Natural killer cell (primary cell): Measurements from ENCODE around the gene ABCC10. TPM values are rescaled to one million over a fixed set of nuclear protein-coding genes. Genes with fewer than 3 reads are reported as not detected.
"Not testable (repeated sequence)": the region's sequence is repeated elsewhere in the genome, so short reads cannot be mapped to it uniquely, and the experiment has no call there.

ENCODE experiments used
- ATAC-seq, 3 donors: fragments of 150-1000 bp in 2 of 3; fragments of 200-7000 bp in 1 of 3; cut with Tn5 transposase; 1 replicate in 1 of 3; 2 replicates in 2 of 3; pipeline ENCODE4 v1.10.0; 2021; ENCODE audit warnings: mild to moderate bottlenecking in 2 of 3, moderate library complexity in 2 of 3
- DNase-seq, 2 donors: peaks; one replicate each; pipeline versions ENCODE4 v3.0.0 to v3.0.0-alpha.2; 2013 to 2021; ENCODE audit warnings: mixed read lengths in 1 of 2
- H3K27ac ChIP-seq: one replicate; pipeline ENCODE4 v1.5.1; 2013; ENCODE audit warnings: mild to moderate bottlenecking, low read length
- H3K27me3 ChIP-seq: one replicate; pipeline ENCODE4 v1.6.1; 2013; ENCODE audit warnings: low read length; ENCODE audit not compliant: control insufficient read depth, insufficient read depth
- H3K36me3 ChIP-seq: one replicate; pipeline ENCODE4 v1.6.1; 2013; ENCODE audit warnings: low read length; ENCODE audit not compliant: control insufficient read depth, insufficient read depth
- H3K4me1 ChIP-seq: one replicate; pipeline ENCODE4 v1.6.1; 2013; ENCODE audit warnings: low read length; ENCODE audit not compliant: control insufficient read depth, insufficient read depth
- H3K4me3 ChIP-seq: one replicate; pipeline ENCODE4 v1.5.1; 2013; ENCODE audit warnings: low read length
- H3K9me3 ChIP-seq: one replicate; pipeline ENCODE4 v1.6.1; 2013; ENCODE audit warnings: low read length; ENCODE audit not compliant: control insufficient read depth, insufficient read depth
- H3K27ac Mint-ChIP-seq, 2 donors: one replicate each; pipeline ENCODE4 v1.8.0; 2022; ENCODE audit warnings: mild to moderate bottlenecking in 2 of 2, mixed read lengths in 2 of 2, moderate library complexity in 1 of 2
- H3K27me3 Mint-ChIP-seq, 2 donors: one replicate each; pipeline ENCODE4 v1.8.0; 2022; ENCODE audit warnings: low read depth in 2 of 2, mixed read lengths in 2 of 2
- H3K36me3 Mint-ChIP-seq: one replicate; pipeline ENCODE4 v1.8.0; 2022; ENCODE audit warnings: mixed read lengths
- H3K4me1 Mint-ChIP-seq, 2 donors: one replicate each; pipeline ENCODE4 v1.8.0; 2022; ENCODE audit warnings: mixed read lengths in 2 of 2
- H3K4me3 Mint-ChIP-seq: one replicate; pipeline ENCODE4 v1.8.0; 2022; ENCODE audit warnings: mild to moderate bottlenecking, moderate library complexity, mixed read lengths
- H3K9me3 Mint-ChIP-seq, 2 donors: one replicate each; pipeline ENCODE4 v1.8.0; 2022; ENCODE audit warnings: mixed read lengths in 2 of 2
- CTCF ChIP-seq: fragments of 200-600 bp; IDR thresholded peaks from one replicate; pipeline ENCODE4 v1.8.0; 2022; ENCODE audit warnings: antibody characterized with exemption
- WGBS: methylation state at CpG from one replicate; pipeline ENCODE4 v1.1.7; 2013; ENCODE audit warnings: missing lambda C conversion rate; ENCODE audit not compliant: insufficient coverage; 5-methylcytosine and 5-hydroxymethylcytosine counted together
- intact Hi-C: fragments of 100-400 bp; cut with micrococcal nuclease; formaldehyde crosslinking; loops from one replicate; pipeline ENCODE4 v1.14.2; 2022
- total RNA-seq, 4 donors: library from RNA; stranded (reverse); fragments of 120-200 nt in 1 of 4; gene quantifications; one replicate each; pipeline versions ENCODE4 v1.2.3 to v1.2.4, GENCODE V29; 2013 to 2022

ABCC10 gene
- total RNA-seq, 3 donors from 2014 or later (not counting 1 experiment from before 2014, with no cell fraction given): 74.6 to 90.5 (median 81.9) TPM

- no peak overlapping the region for H3K27ac ChIP-seq
- intact Hi-C loops: loop anchor here (5.0 kb wide), 1 partner anchor 36 kb away; the partner anchor contains the start of gene ABCC10
- Mint-ChIP-seq H3K9me3 (no peaks in the 10 kb centered on the region), H3K27ac (peak overlapping the region; percentile 58 to 59), H3K27me3 (peaks cover 54 to 66% of the 10 kb centered on the region in 2 donors), H3K36me3 (no peaks in the 10 kb centered on the region), H3K4me3 (peak overlapping the region; percentile 80), H3K4me1 (peaks cover 49 to 50% of the 10 kb centered on the region in 2 donors)
- ATAC-seq: peak; percentile 71 to 88 (median 76)
- no peaks in the 10 kb centered on the region for H3K36me3 ChIP-seq
- WGBS: 5% methylated on average over 12 of the region's 13 CpGs
- peaks cover 34% of the 10 kb centered on the region for H3K27me3 ChIP-seq
- peaks cover 35% of the 10 kb centered on the region for H3K4me1 ChIP-seq
- H3K4me3 ChIP-seq: no peak overlapping the region
- no peaks in the 10 kb centered on the region for H3K9me3 ChIP-seq
- no peak for TF ChIP-seq CTCF
- DNase-seq: peak; percentile 57 to 78
These were observed 35.8 kb upstream of the ABCC10 start for GRCh38 chr6:43391440-43392031.

DNA sequence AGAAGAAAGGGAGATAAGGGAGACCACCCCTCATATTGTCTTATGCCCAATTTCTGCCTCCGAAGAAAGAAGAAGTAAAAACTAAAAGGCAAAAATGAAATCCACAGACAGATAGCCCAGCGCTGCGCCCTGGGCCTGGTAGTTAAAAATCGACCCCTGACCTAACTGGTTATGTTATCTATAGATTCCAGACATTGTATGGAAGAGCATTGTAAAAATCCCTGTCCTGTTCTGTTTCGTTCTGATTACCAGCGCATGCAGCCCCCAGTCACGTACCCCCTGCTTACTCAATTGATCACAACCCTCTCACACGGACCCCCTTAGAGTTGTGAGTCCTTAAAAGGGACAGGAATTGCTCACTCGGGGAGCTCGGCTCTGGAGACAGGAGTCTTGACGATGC lies 34.2 kb upstream of the ABCC10 start:
- peaks cover 51 to 53% of the 10 kb centered on the region in 2 donors for H3K4me1 Mint-ChIP-seq
- H3K27me3 Mint-ChIP-seq: peaks cover 54 to 66% of the 10 kb centered on the region in 2 donors

GRCh38 chr6:43393602-43394001 lies 33.7 kb upstream of the ABCC10 start:
- Histone ChIP-seq H3K36me3 (no peaks in the 10 kb centered on the region), H3K27me3 (peaks cover 31% of the 10 kb centered on the region), H3K4me1 (peaks cover 30% of the 10 kb centered on the region), H3K9me3 (no peaks in the 10 kb centered on the region), H3K27ac (no peak overlapping the region), H3K4me3 (no peak overlapping the region)
- Mint-ChIP-seq H3K27me3 (peaks cover 54 to 66% of the 10 kb centered on the region in 2 donors), H3K4me1 (peaks cover 51 to 53% of the 10 kb centered on the region in 2 donors), H3K4me3 (peak overlapping the region; percentile 64), H3K9me3 (no peaks in the 10 kb centered on the region), H3K27ac (no peak overlapping the region), H3K36me3 (no peaks in the 10 kb centered on the region)
- 10% methylated on average over 5 of the region's 5 CpGs for WGBS
- TF ChIP-seq CTCF: no peak
- intact Hi-C loops: loop anchor here (5.0 kb wide), 1 partner anchor 34 kb away; the partner anchor contains the start of gene ABCC10
- DNase-seq (no peak), ATAC-seq (no peak)

More for the DNA sequence above, 34.2 kb upstream of the ABCC10 start:
- 65% methylated on average over 10 of the region's 11 CpGs for WGBS
- H3K27me3 ChIP-seq: peaks cover 32% of the 10 kb centered on the region
- H3K4me3 Mint-ChIP-seq: peak overlapping the region; percentile 64
- DNase-seq, H3K9me3 ChIP-seq, H3K9me3 Mint-ChIP-seq, H3K36me3 ChIP-seq, H3K27ac ChIP-seq, H3K27ac Mint-ChIP-seq, H3K4me3 ChIP-seq, H3K36me3 Mint-ChIP-seq, ATAC-seq: not testable (repeated sequence)
- H3K4me1 ChIP-seq: peaks cover 30% of the 10 kb centered on the region
- intact Hi-C loops: loop anchor here (5.0 kb wide), 1 partner anchor 34 kb away; the partner anchor contains the start of gene ABCC10

DNA sequence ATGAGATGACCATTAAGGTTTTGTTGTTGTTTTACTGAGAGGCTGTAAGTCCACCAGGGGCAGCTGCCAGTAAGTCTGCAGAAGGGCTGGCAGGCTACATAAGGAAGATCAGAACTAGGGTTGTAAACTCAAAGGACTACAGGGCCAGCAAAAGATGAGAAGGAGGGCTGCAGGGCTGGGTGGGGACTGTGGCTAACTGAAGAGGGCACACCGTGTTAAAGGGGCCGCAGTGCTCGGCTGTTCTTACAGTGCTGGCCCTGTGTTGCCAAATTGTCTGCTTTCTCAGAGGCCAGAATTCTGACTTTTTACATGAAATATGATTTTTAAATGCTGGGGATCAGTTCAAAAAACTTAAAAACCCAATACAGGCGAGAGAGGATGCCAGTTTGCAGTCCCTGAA lies 32.4 kb upstream of the ABCC10 start:
- Histone ChIP-seq H3K9me3 (no peaks in the 10 kb centered on the region), H3K27ac (no peak overlapping the region), H3K4me3 (no peak overlapping the region), H3K27me3 (peaks cover 26% of the 10 kb centered on the region), H3K36me3 (no peaks in the 10 kb centered on the region), H3K4me1 (peaks cover 30% of the 10 kb centered on the region)
- ATAC-seq (no peak), DNase-seq (no peak)
- Mint-ChIP-seq H3K4me3 (no peak overlapping the region), H3K4me1 (peaks cover 46 to 51% of the 10 kb centered on the region in 2 donors), H3K27ac (no peak overlapping the region), H3K36me3 (no peaks in the 10 kb centered on the region), H3K27me3 (peaks cover 49 to 66% of the 10 kb centered on the region in 2 donors), H3K9me3 (no peaks in the 10 kb centered on the region)
- no peak for TF ChIP-seq CTCF
- WGBS: 96% methylated on average over 4 of the region's 4 CpGs
- intact Hi-C loops: loop anchor here (5.0 kb wide), 1 partner anchor 32 kb away; the partner anchor contains the start of gene ABCC10
